Neural progenitor cell (in vitro differentiated cells): ENCODE data around the gene BRDT.

Experiments used
- CTCF ChIP-seq: fragments of 200-600 bp; sonication (generic); IDR thresholded peaks from 2 replicates; pipeline ENCODE4 v1.5.1; 2017; ENCODE audit warnings: antibody characterized with exemption, mild to moderate bottlenecking
- EZH2 ChIP-seq: fragments of 200-600 bp; sonication (generic); IDR thresholded peaks from 2 replicates; pipeline ENCODE4 v1.6.1; 2017; ENCODE audit warnings: antibody characterized with exemption, mild to moderate bottlenecking, moderate library complexity
- EZH2phosphoT487 ChIP-seq: fragments of 200-600 bp; sonication (generic); IDR thresholded peaks from 2 replicates; pipeline ENCODE4 v1.6.1; 2017; ENCODE audit warnings: antibody characterized with exemption

GRCh38 chr1:92026806-92027205 lies 77.6 kb downstream of the BRDT start:
- no peak for TF ChIP-seq CTCF
- TF ChIP-seq EZH2 = no peak
- no peak for TF ChIP-seq EZH2phosphoT487
